ENCODE results near the gene ROCK2. TPM values are rescaled to one million over a fixed set of nuclear protein-coding genes. Genes with fewer than 3 reads are reported as not detected.

ROCK2 gene
- polyA plus RNA-seq, 1 of the 3 experiments (the other 2 are of a cell fraction): 4.2 TPM

GRCh38 chr2:11145350-11145749 is 199.1 kb downstream of the ROCK2 start:
- no peaks in the 10 kb centered on the region for H4K20me1 ChIP-seq (ENCODE audit: insufficient read depth)
- POLR2A ChIA-PET: no interaction called here

DNA sequence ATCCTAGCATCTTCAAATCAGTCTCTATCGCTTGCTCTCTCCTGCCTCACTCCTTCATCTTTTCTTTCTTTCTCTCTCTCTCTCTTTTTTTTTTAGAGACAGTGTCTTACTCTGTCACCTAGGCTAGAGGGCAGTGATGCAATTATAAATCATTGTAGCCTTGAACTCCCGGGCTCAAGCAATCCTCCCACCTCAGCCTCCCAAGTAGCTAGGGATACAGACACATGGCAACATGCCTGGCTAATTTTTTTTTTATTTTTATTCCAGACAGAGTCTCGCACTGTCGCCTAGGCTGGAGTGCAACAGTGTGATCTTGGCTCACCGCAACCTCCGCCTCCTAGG is 199.7 kb downstream of the ROCK2 start:
- H3K9me2 ChIP-seq: no peaks in the 10 kb centered on the region
- POLR2A ChIA-PET: no interaction called here
- no peaks in the 10 kb centered on the region for H4K20me1 ChIP-seq (ENCODE audit: insufficient read depth)
- DNase-seq: no peak
- WGBS (ENCODE audit: low lambda C conversion rate): 87% methylated on average over 6 of the region's 6 CpGs
- H3K27me3 ChIP-seq (ENCODE audit: insufficient read depth): no peaks in the 10 kb centered on the region
- H3K4me1 ChIP-seq (ENCODE audit: control insufficient read depth in 1 of 2, insufficient read depth in 2 of 2, low read depth in 1 of 2, low read length in 1 of 2): no peaks in the 10 kb centered on the region
- no peaks in the 10 kb centered on the region for H3K9me3 ChIP-seq
- H3K27ac ChIP-seq (ENCODE audit: low read depth in 2 of 2, low read length in 1 of 2): no peak overlapping the region
- H3K36me3 ChIP-seq (replicated peaks in 1 of 2; ENCODE audit: control insufficient read depth in 1 of 2, insufficient read depth in 2 of 2, low read length in 1 of 2): no peaks in the 10 kb centered on the region
- no peak overlapping the region for H3K4me2 ChIP-seq
- H3K4me3 ChIP-seq (ENCODE audit: low read depth in 2 of 2, low read length in 1 of 2): no peak overlapping the region
- H3F3A ChIP-seq (replicated peaks; ENCODE audit: insufficient read depth): peaks cover 11% of the 10 kb centered on the region
- H2AFZ ChIP-seq (ENCODE audit: low read depth): no peak overlapping the region
- H3K9ac ChIP-seq: no peak overlapping the region
- no peaks in the 10 kb centered on the region for H3K79me2 ChIP-seq (ENCODE audit: insufficient read depth)
- CTCF ChIA-PET: interaction anchor here (0.7 to 7.8 kb wide), 10 partner anchors 9 to 439 kb away, joined by 3 to 81 read pairs (median 6); a partner anchor contains a TSS
- TF ChIP-seq RFX5 (IDR thresholded peaks at IDR 0.05; ENCODE audit: low read length) (no peak), IRF3 (IDR thresholded peaks at IDR 0.05; ENCODE audit: low read depth, low read length) (no peak), TAF1 (IDR thresholded peaks at IDR 0.05; ENCODE audit: borderline replicate concordance, low read depth, low read length) (no peak), ELF1 (IDR thresholded peaks at IDR 0.05) (no peak), GABPA (IDR thresholded peaks at IDR 0.05; ENCODE audit: low read depth) (no peak), FOXM1 (IDR thresholded peaks at IDR 0.05; ENCODE audit: low read depth) (no peak), TEAD4 (IDR thresholded peaks at IDR 0.05; ENCODE audit: borderline replicate concordance, insufficient read depth) (no peak), USF1 (IDR thresholded peaks at IDR 0.05; ENCODE audit: borderline replicate concordance, low read depth) (no peak), RAD21 (IDR thresholded peaks at IDR 0.05; ENCODE audit: low read length) (no peak), JUND (IDR thresholded peaks at IDR 0.05) (no peak), SIN3A (IDR thresholded peaks at IDR 0.05; ENCODE audit: borderline replicate concordance, low read depth, low read length) (no peak), RCOR1 (IDR thresholded peaks at IDR 0.05; ENCODE audit: low read length) (no peak), NRF1 (IDR thresholded peaks at IDR 0.05; ENCODE audit: low read depth, low read length) (no peak)

More at GRCh38 chr2:11145350-11145749, 199.1 kb downstream of the ROCK2 start:
- Histone ChIP-seq H3F3A (replicated peaks; ENCODE audit: insufficient read depth) (peaks cover 7% of the 10 kb centered on the region), H3K9me3 (no peaks in the 10 kb centered on the region), H3K27ac (ENCODE audit: low read depth in 2 of 2, low read length in 1 of 2) (no peak overlapping the region), H3K36me3 (replicated peaks in 1 of 2; ENCODE audit: control insufficient read depth in 1 of 2, insufficient read depth in 2 of 2, low read length in 1 of 2) (no peaks in the 10 kb centered on the region), H3K79me2 (ENCODE audit: insufficient read depth) (no peaks in the 10 kb centered on the region), H3K4me2 (no peak overlapping the region), H3K9me2 (no peaks in the 10 kb centered on the region), H3K4me1 (ENCODE audit: control insufficient read depth in 1 of 2, insufficient read depth in 2 of 2, low read depth in 1 of 2, low read length in 1 of 2) (no peaks in the 10 kb centered on the region), H3K27me3 (ENCODE audit: insufficient read depth) (no peaks in the 10 kb centered on the region), H3K9ac (no peak overlapping the region), H2AFZ (ENCODE audit: low read depth) (no peak overlapping the region), H3K4me3 (ENCODE audit: low read depth in 2 of 2, low read length in 1 of 2) (no peak overlapping the region)
- no peak for TF ChIP-seq POLR2AphosphoS5 (IDR thresholded peaks at IDR 0.05; ENCODE audit: low read depth, low read length)
- no peak for TF ChIP-seq JUND (IDR thresholded peaks at IDR 0.05)
- no peak for TF ChIP-seq EZH2phosphoT487 (IDR thresholded peaks at IDR 0.05; ENCODE audit: borderline replicate concordance, low read depth)
- no peak for TF ChIP-seq NRF1 (IDR thresholded peaks at IDR 0.05; ENCODE audit: low read depth, low read length)
- no peak for TF ChIP-seq TCF12 (IDR thresholded peaks at IDR 0.05)
- TF ChIP-seq SIN3A (IDR thresholded peaks at IDR 0.05; ENCODE audit: borderline replicate concordance, low read depth, low read length): no peak
- TF ChIP-seq SMC3 (IDR thresholded peaks at IDR 0.05; ENCODE audit: low read depth, low read length): no peak
- TF ChIP-seq YY1 (IDR thresholded peaks at IDR 0.05; ENCODE audit: low read depth): no peak
- TF ChIP-seq GABPA (IDR thresholded peaks at IDR 0.05; ENCODE audit: low read depth): no peak
- no peak for TF ChIP-seq RFX5 (IDR thresholded peaks at IDR 0.05; ENCODE audit: low read length)
- no peak for TF ChIP-seq USF2 (IDR thresholded peaks at IDR 0.05; ENCODE audit: borderline replicate concordance, low read depth, low read length)
- TF ChIP-seq FOXJ3 (CRISPR knock-in tag; IDR thresholded peaks at IDR 0.05): no peak
- no peak for TF ChIP-seq RAD21 (IDR thresholded peaks at IDR 0.05; ENCODE audit: low read length)
- no peak for TF ChIP-seq CTCF (IDR thresholded peaks at IDR 0.05)
- TF ChIP-seq CHD2 (IDR thresholded peaks at IDR 0.05; ENCODE audit: low read length, partially characterized antibody): no peak
- TF ChIP-seq RXRA (IDR thresholded peaks at IDR 0.05; ENCODE audit: borderline replicate concordance, low read depth): no peak
- WGBS (ENCODE audit: low lambda C conversion rate): 100% methylated on average over 1 of the region's 1 CpG
- DNase-seq: no peak
- CTCF ChIA-PET: interaction anchor here (1.0 to 7.8 kb wide), 5 partner anchors 8 to 313 kb away, joined by 3 to 81 read pairs (median 4); a partner anchor contains a TSS

All from SK-N-SH (cell line).